ENCODE data around the gene UBXN7. TPM values are rescaled to one million over a fixed set of nuclear protein-coding genes. Genes with fewer than 3 reads are reported as not detected.

The UBXN7 gene
- total and polyA plus RNA-seq, 9 of the 15 experiments (the other 6 are each of a cell fraction or from before 2014, with no cell fraction given) = 3.5 to 44.6 (median 13.4) TPM

DNA sequence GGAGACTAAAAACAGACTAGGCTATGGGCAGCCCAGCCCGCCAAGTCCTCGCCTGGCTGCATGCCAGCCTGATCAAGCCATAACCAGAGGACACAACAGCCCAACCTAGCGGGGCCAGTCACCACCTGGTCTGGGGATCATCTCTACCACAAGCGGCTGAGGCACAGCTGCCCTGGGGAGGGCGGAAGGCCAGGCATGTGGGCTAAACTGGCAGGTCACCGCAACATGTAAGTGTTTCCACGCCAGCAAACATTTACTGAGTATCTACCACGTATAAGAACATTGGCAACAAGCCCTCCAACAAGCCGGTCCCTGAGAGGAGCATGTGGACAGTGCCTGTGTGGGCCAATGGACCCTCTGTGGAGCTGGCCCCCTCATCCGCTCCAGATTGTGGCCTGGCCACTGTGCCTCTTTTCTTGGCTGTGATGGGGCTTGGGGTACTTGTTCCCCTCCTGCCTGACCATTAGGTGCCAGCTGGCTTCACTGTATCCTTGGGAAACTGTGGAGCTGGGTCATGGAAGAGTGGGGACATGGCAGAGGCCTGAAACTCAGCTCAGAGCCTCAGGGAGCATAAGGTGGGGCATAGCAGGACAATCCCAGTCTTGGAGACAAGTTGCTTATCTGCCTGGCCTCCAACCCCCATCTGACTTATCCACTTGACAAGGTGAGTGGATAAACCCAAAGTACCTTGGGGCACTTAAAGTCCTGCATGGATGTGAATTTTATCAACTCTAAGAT lies 9.0 kb downstream of the UBXN7 start (continued):
- TF ChIP-seq FOXA1 (IDR thresholded peaks at IDR 0.05; ENCODE audit: borderline replicate concordance) (no peak), POLR2G (IDR thresholded peaks at IDR 0.05; ENCODE audit: low read depth, low read length) (0 out of 2 replicates have a peak, but pooled peaks have one; percentile 12), HSF4 (CRISPR knock-in tag; IDR thresholded peaks at IDR 0.05; ENCODE audit: borderline replicate concordance) (no peak), HNRNPK (IDR thresholded peaks at IDR 0.05; ENCODE audit: low read depth, low read length, poor library complexity, severe bottlenecking) (no peak), E2F1 (CRISPR knock-in tag; IDR thresholded peaks at IDR 0.05) (no peak), CAMTA2 (CRISPR knock-in tag; conservative IDR thresholded peaks at IDR 0.05) (no peak), TFAP4 (CRISPR knock-in tag; IDR thresholded peaks at IDR 0.05; ENCODE audit: borderline replicate concordance) (peak; percentile 18; the same call in 1 of the 2 replicates), SETDB1 (IDR thresholded peaks at IDR 0.05; ENCODE audit: low read length) (no peak), FOXA3 (CRISPR knock-in tag; conservative IDR thresholded peaks at IDR 0.05 in 1 of 2, IDR thresholded peaks at IDR 0.05 in 1 of 2) (no peak), CREB1 (IDR thresholded peaks at IDR 0.05) (no peak), CREB1 (CRISPR knock-in tag; IDR thresholded peaks at IDR 0.05) (no peak)
- TF ChIP-seq, protein P1, sequence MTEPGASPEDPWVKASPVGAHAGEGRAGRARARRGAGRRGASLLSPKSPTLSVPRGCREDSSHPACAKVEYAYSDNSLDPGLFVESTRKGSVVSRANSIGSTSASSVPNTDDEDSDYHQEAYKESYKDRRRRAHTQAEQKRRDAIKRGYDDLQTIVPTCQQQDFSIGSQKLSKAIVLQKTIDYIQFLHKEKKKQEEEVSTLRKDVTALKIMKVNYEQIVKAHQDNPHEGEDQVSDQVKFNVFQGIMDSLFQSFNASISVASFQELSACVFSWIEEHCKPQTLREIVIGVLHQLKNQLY (CRISPR knock-in tag; conservative IDR thresholded peaks at IDR 0.05) = no peak
- TF ChIP-seq, protein P2, sequence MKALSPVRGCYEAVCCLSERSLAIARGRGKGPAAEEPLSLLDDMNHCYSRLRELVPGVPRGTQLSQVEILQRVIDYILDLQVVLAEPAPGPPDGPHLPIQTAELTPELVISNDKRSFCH (CRISPR knock-in tag; IDR thresholded peaks at IDR 0.05) = no peak
- TF ChIP-seq, protein P2 (tag; IDR thresholded peaks at IDR 0.05) = no peak
- TF ChIP-seq, protein P3, sequence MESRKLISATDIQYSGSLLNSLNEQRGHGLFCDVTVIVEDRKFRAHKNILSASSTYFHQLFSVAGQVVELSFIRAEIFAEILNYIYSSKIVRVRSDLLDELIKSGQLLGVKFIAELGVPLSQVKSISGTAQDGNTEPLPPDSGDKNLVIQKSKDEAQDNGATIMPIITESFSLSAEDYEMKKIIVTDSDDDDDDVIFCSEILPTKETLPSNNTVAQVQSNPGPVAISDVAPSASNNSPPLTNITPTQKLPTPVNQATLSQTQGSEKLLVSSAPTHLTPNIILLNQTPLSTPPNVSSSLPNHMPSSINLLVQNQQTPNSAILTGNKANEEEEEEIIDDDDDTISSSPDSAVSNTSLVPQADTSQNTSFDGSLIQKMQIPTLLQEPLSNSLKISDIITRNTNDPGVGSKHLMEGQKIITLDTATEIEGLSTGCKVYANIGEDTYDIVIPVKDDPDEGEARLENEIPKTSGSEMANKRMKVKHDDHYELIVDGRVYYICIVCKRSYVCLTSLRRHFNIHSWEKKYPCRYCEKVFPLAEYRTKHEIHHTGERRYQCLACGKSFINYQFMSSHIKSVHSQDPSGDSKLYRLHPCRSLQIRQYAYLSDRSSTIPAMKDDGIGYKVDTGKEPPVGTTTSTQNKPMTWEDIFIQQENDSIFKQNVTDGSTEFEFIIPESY (CRISPR knock-in tag; IDR thresholded peaks at IDR 0.05) = peak; percentile 91
- TF ChIP-seq, protein P4, sequence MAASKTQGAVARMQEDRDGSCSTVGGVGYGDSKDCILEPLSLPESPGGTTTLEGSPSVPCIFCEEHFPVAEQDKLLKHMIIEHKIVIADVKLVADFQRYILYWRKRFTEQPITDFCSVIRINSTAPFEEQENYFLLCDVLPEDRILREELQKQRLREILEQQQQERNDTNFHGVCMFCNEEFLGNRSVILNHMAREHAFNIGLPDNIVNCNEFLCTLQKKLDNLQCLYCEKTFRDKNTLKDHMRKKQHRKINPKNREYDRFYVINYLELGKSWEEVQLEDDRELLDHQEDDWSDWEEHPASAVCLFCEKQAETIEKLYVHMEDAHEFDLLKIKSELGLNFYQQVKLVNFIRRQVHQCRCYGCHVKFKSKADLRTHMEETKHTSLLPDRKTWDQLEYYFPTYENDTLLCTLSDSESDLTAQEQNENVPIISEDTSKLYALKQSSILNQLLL (CRISPR knock-in tag; IDR thresholded peaks at IDR 0.05; ENCODE audit: borderline replicate concordance) = no peak

All from K562 (cell line).